Loucy (cell line): ENCODE measurements around the gene YAP1.

Experiments used
- EZH2phosphoT487 ChIP-seq: fragments of 200-600 bp; IDR thresholded peaks from 2 replicates; pipeline ENCODE4 v1.6.1; 2018; ENCODE audit warnings: antibody characterized with exemption, mild to moderate bottlenecking, moderate library complexity, borderline replicate concordance
- TF ChIP-seq, protein P1 (sequence below): fragments of 200-600 bp; sonication (generic); conservative IDR thresholded peaks from 2 replicates; pipeline ENCODE4 v1.5.1; 2014; ENCODE audit warnings: mild to moderate bottlenecking, antibody characterized with exemption, low read length

- TF ChIP-seq, protein P1, sequence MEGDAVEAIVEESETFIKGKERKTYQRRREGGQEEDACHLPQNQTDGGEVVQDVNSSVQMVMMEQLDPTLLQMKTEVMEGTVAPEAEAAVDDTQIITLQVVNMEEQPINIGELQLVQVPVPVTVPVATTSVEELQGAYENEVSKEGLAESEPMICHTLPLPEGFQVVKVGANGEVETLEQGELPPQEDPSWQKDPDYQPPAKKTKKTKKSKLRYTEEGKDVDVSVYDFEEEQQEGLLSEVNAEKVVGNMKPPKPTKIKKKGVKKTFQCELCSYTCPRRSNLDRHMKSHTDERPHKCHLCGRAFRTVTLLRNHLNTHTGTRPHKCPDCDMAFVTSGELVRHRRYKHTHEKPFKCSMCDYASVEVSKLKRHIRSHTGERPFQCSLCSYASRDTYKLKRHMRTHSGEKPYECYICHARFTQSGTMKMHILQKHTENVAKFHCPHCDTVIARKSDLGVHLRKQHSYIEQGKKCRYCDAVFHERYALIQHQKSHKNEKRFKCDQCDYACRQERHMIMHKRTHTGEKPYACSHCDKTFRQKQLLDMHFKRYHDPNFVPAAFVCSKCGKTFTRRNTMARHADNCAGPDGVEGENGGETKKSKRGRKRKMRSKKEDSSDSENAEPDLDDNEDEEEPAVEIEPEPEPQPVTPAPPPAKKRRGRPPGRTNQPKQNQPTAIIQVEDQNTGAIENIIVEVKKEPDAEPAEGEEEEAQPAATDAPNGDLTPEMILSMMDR, result no peak
- TF ChIP-seq EZH2phosphoT487, result no peak
These were observed 439 bp downstream of the YAP1 start for GRCh38 chr11:102110761-102111010.
